Upper lobe of right lung (tissue), 1 donor: ENCODE data around the gene YWHAB. TPM values are rescaled to one million over a fixed set of nuclear protein-coding genes. Genes with fewer than 3 reads are reported as not detected.
"Not testable (repeated sequence)": the region's sequence is repeated elsewhere in the genome, so short reads cannot be mapped to it uniquely, and the experiment has no call there.

Experiments
- ATAC-seq: fragments of 200-7000 bp; cut with Tn5 transposase; one replicate; pipeline ENCODE4 v1.9.1; 2020; ENCODE audit warnings: mild to moderate bottlenecking, moderate library complexity
- DNase-seq: peaks from one replicate; pipeline ENCODE4 v3.0.0-alpha.2; 2020
- H3K27ac ChIP-seq: fragments of 200-600 bp; one replicate; pipeline ENCODE4 v1.8.0; 2022
- H3K27me3 ChIP-seq: fragments of 200-600 bp; one replicate; pipeline ENCODE4 v1.8.0; 2022; ENCODE audit warnings: mild to moderate bottlenecking
- H3K36me3 ChIP-seq: fragments of 200-600 bp; one replicate; pipeline ENCODE4 v1.8.0; 2022
- H3K4me1 ChIP-seq: fragments of 200-600 bp; one replicate; pipeline ENCODE4 v1.8.0; 2022
- H3K4me3 ChIP-seq: fragments of 200-600 bp; one replicate; pipeline ENCODE4 v1.8.0; 2022; ENCODE audit warnings: mild to moderate bottlenecking
- H3K9me3 ChIP-seq: fragments of 200-600 bp; one replicate; pipeline ENCODE4 v1.8.0; 2022
- CTCF ChIP-seq: fragments of 200-600 bp; IDR thresholded peaks from one replicate; pipeline ENCODE4 v1.8.0; 2022; ENCODE audit warnings: antibody characterized with exemption
- intact Hi-C: fragments of 100-400 bp; cut with DNase I; formaldehyde crosslinking; loops from one replicate; pipeline ENCODE4 v1.11.0; 2022
- total RNA-seq: library from RNA; stranded (reverse); fragmentation: NEBNext Ultra II Directional; extraction: Animal tissue kit (Norgen Biotek cat#: 25700); gene quantifications from one replicate; pipeline ENCODE4 v1.2.1, GENCODE V29; 2021
- donor health status: DM: no; HTN: yes; CAD: no; lungs with severe emphysema.

YWHAB gene
- total RNA-seq, 1 donor from 2014 or later: 185 TPM

GRCh38 chr20:44869471-44869870 lies 16.0 kb upstream of the YWHAB start:
- no peak overlapping the region for H3K27ac ChIP-seq

GRCh38 chr20:44882360-44882759 lies 3.1 kb upstream of the YWHAB start:
- intact Hi-C loops, H3K27ac ChIP-seq, H3K9me3 ChIP-seq, H3K36me3 ChIP-seq, ATAC-seq, DNase-seq, H3K27me3 ChIP-seq, H3K4me3 ChIP-seq: not testable (repeated sequence)
- H3K4me1 ChIP-seq: peaks cover 13% of the 10 kb centered on the region

More at GRCh38 chr20:44869471-44869870, 16.0 kb upstream of the YWHAB start:
- Histone ChIP-seq H3K4me1 (no peaks in the 10 kb centered on the region), H3K36me3 (no peaks in the 10 kb centered on the region), H3K4me3 (no peak overlapping the region), H3K27me3 (no peaks in the 10 kb centered on the region), H3K9me3 (no peaks in the 10 kb centered on the region)
- intact Hi-C loops: loop anchor here (5.0 to 10.0 kb wide), 2 partner anchors 122 to 185 kb away; partner anchors contain the start of gene KCNK15
- ATAC-seq (no peak), DNase-seq (no peak)
- no peak for TF ChIP-seq CTCF

GRCh38 chr20:44883214-44883902 lies 2.1 kb upstream of the YWHAB start:
- intact Hi-C loops: no loop called here
- H3K9me3 ChIP-seq: no peaks in the 10 kb centered on the region
- no peaks in the 10 kb centered on the region for H3K27me3 ChIP-seq
- no peak for DNase-seq
- ATAC-seq: no peak
- H3K27ac ChIP-seq: no peak overlapping the region
- H3K36me3 ChIP-seq: no peaks in the 10 kb centered on the region
- no peak overlapping the region for H3K4me3 ChIP-seq
- peaks cover 23% of the 10 kb centered on the region for H3K4me1 ChIP-seq
- no peak for TF ChIP-seq CTCF

- Histone ChIP-seq H3K27me3 (no peaks in the 10 kb centered on the region), H3K9me3 (no peaks in the 10 kb centered on the region), H3K27ac (peak overlapping the region; percentile 98), H3K4me3 (peak overlapping the region; percentile 89), H3K4me1 (peaks cover 38% of the 10 kb centered on the region), H3K36me3 (no peaks in the 10 kb centered on the region)
- intact Hi-C loops: no loop called here
- no peak for DNase-seq
- no peak for ATAC-seq
- no peak for TF ChIP-seq CTCF
These were observed 556 bp upstream of the YWHAB start for GRCh38 chr20:44884907-44885391.

- DNase-seq (no peak), ATAC-seq (no peak)
- H3K36me3 ChIP-seq: no peaks in the 10 kb centered on the region
- peak overlapping the region; percentile 89 for H3K4me3 ChIP-seq
- H3K27me3 ChIP-seq: no peaks in the 10 kb centered on the region
- intact Hi-C loops: no loop called here
- H3K9me3 ChIP-seq: no peaks in the 10 kb centered on the region
- peaks cover 51% of the 10 kb centered on the region for H3K4me1 ChIP-seq
- TF ChIP-seq CTCF: no peak
- peak overlapping the region; percentile 98 for H3K27ac ChIP-seq
These were observed 754 bp downstream of the YWHAB start for GRCh38 chr20:44886266-44886651.

GRCh38 chr20:44886828-44887227 lies 1.3 kb downstream of the YWHAB start:
- H3K4me1 ChIP-seq: peaks cover 57% of the 10 kb centered on the region

More at GRCh38 chr20:44886828-44887227, 1.3 kb downstream of the YWHAB start:
- no peaks in the 10 kb centered on the region for H3K36me3 ChIP-seq
- H3K27me3 ChIP-seq: no peaks in the 10 kb centered on the region
- peak overlapping the region; percentile 89 for H3K4me3 ChIP-seq
- no peaks in the 10 kb centered on the region for H3K9me3 ChIP-seq
- ATAC-seq: no peak
- no peak for DNase-seq
- no peak overlapping the region for H3K27ac ChIP-seq
- no peak for TF ChIP-seq CTCF
- intact Hi-C loops: no loop called here
